Gastroesophageal sphincter (tissue), 3 donors: ENCODE measurements around the gene ARID1A.
"Not testable (repeated sequence)": the region's sequence is repeated elsewhere in the genome, so short reads cannot be mapped to it uniquely, and the experiment has no call there.

Source experiments
- POLR2A ChIP-seq, 2 donors: fragments of 450-650 bp; IDR thresholded peaks; one replicate each; pipeline ENCODE4 v1.6.1; 2017; ENCODE audit warnings: antibody characterized with exemption in 2 of 2, mild to moderate bottlenecking in 2 of 2, moderate library complexity in 1 of 2
- POLR2AphosphoS5 ChIP-seq: sonication (generic); formaldehyde crosslinking; IDR thresholded peaks from one replicate; pipeline ENCODE4 v1.6.1; 2017; ENCODE audit warnings: antibody characterized with exemption
- TF ChIP-seq, protein P1 (sequence below), 4 experiments: fragments of 200-600 bp in 2 of 4; fragments of 450-650 bp in 2 of 4; sonication (generic) in 1 of 4; IDR thresholded peaks; one replicate each; pipeline ENCODE4 v1.5.1; 2017 to 2019; ENCODE audit warnings: antibody characterized with exemption in 4 of 4, mild to moderate bottlenecking in 2 of 4, moderate library complexity in 2 of 4

DNA sequence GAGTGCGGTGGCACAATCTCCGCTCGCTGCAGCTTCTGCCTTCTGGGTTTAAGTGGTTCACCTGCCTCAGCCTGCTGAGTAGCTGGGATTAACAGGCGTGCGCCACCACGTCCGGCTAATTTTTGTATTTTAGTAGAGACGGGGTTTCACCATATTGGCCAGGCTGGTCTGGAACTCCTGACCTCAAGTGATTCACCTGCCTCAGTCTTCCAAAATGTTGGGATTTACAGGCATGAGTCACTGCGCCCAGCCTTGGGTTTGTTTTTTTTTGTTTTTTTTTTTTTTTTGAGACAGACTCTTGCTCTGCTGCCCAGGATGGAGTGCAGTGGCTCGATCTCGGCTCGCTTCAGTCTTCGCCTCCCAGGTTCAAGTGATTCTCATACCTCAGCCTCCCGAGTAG lies 30.1 kb downstream of the ARID1A start:
- TF ChIP-seq, protein P1, sequence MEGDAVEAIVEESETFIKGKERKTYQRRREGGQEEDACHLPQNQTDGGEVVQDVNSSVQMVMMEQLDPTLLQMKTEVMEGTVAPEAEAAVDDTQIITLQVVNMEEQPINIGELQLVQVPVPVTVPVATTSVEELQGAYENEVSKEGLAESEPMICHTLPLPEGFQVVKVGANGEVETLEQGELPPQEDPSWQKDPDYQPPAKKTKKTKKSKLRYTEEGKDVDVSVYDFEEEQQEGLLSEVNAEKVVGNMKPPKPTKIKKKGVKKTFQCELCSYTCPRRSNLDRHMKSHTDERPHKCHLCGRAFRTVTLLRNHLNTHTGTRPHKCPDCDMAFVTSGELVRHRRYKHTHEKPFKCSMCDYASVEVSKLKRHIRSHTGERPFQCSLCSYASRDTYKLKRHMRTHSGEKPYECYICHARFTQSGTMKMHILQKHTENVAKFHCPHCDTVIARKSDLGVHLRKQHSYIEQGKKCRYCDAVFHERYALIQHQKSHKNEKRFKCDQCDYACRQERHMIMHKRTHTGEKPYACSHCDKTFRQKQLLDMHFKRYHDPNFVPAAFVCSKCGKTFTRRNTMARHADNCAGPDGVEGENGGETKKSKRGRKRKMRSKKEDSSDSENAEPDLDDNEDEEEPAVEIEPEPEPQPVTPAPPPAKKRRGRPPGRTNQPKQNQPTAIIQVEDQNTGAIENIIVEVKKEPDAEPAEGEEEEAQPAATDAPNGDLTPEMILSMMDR (IDR thresholded peaks at IDR 0.05) = not testable (repeated sequence)
- not testable (repeated sequence) for TF ChIP-seq POLR2AphosphoS5; POLR2A (IDR thresholded peaks at IDR 0.05)
